Muscle of leg (tissue), 11 donors: ENCODE results near the gene PALM3. TPM values are rescaled to one million over a fixed set of nuclear protein-coding genes. Genes with fewer than 3 reads are reported as not detected.
"Not testable (repeated sequence)": the region's sequence is repeated elsewhere in the genome, so short reads cannot be mapped to it uniquely, and the experiment has no call there.

Experiments used
- DNase-seq: peaks from one replicate; pipeline ENCODE4 v3.0.0; 2013
- H3K27ac ChIP-seq: one replicate; pipeline ENCODE4 v1.5.1; 2013; ENCODE audit warnings: mild to moderate bottlenecking, low read length, control low read depth
- H3K27me3 ChIP-seq: one replicate; pipeline ENCODE4 v1.6.1; 2013; ENCODE audit warnings: low read length; ENCODE audit not compliant: control insufficient read depth, insufficient read depth
- H3K36me3 ChIP-seq: one replicate; pipeline ENCODE4 v1.6.1; 2013; ENCODE audit warnings: low read length; ENCODE audit not compliant: control insufficient read depth, insufficient read depth
- H3K4me1 ChIP-seq: one replicate; pipeline ENCODE4 v1.6.1; 2013; ENCODE audit warnings: low read length; ENCODE audit not compliant: control insufficient read depth, insufficient read depth
- H3K4me3 ChIP-seq: one replicate; pipeline ENCODE4 v1.5.1; 2013; ENCODE audit warnings: low read length, control low read depth
- H3K9me3 ChIP-seq: replicated peaks from 2 replicates; pipeline ENCODE4 v1.6.1; 2013; ENCODE audit warnings: low read depth, low read length; ENCODE audit not compliant: control insufficient read depth
- WGBS: methylation state at CpG from one replicate; pipeline ENCODE4 v1.1.5; 2013; ENCODE audit warnings: missing lambda C conversion rate; ENCODE audit not compliant: insufficient coverage; 5-methylcytosine and 5-hydroxymethylcytosine counted together
- polyA plus RNA-seq, 8 donors: library from polyadenylated mRNA; unstranded; fragments of 120-200 nt; gene quantifications; one replicate each; pipeline versions ENCODE4 v1.2.1 to v1.2.3, GENCODE V29; 2013; ENCODE audit warnings: inconsistent platforms in 1 of 8, low replicate concordance in 1 of 8; ENCODE audit not compliant: insufficient read length in 8 of 8, insufficient read depth in 1 of 8
- total RNA-seq: library from RNA; stranded (reverse); fragments of 120-200 nt; gene quantifications from one replicate; pipeline ENCODE4 v1.2.4, GENCODE V29; 2013

PALM3 gene
- total and polyA plus RNA-seq, 9 donors: 0.18 to 2.3 (median 1.2) TPM

DNA sequence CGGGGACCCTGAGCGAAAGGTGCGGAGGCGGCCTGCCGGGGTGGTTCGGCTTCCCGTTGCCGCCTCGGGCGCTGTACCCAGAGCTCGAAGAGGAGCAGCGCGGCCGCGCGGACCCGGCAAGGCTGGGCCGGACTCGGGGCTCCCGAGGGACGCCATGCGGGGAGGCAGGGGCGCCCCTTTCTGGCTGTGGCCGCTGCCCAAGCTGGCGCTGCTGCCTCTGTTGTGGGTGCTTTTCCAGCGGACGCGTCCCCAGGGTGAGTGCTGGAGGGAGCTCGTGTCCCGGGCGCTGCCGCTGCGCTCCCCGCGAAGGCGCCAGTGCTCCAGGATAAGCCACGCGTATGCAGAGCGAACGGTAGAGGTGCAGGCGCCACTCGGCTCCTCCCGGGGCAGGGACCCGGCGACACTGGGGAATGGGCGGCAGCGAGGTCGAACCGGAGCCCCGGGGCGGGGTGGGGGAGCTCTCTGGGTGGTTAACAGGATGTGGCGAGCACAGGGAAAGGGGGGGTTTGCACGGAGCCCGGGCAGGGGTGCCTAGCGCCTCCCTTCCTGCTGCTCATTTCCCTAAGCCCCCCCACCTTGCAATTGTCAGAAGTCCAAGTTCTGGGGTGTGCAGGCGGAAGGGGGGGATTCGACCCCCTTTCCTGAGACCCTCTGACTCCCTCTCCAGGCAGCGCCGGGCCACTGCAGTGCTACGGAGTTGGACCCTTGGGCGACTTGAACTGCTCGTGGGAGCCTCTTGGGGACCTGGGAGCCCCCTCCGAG, 30.0 kb downstream of the PALM3 start, which contains the start of gene IL27RA:
Gene IL27RA, plus strand, starts transcription at position 44 of the 762 bp plus-strand sequence. Its CDS starts 111 bp downstream, at position 155.
- Histone ChIP-seq H3K27me3 (peaks cover 36% of the 10 kb centered on the region), H3K4me3 (peak within 1 kb of the TSS; percentile 62), H3K27ac (peak within 1 kb of the TSS; percentile 7), H3K36me3 (no peaks in the 10 kb centered on the region), H3K4me1 (peaks cover 11% of the 10 kb centered on the region), H3K9me3 (no peaks in the 10 kb centered on the region)
- WGBS: under 1% methylated on average over 51 of the region's 63 CpGs
- DNase-seq: peak; percentile 65

DNA sequence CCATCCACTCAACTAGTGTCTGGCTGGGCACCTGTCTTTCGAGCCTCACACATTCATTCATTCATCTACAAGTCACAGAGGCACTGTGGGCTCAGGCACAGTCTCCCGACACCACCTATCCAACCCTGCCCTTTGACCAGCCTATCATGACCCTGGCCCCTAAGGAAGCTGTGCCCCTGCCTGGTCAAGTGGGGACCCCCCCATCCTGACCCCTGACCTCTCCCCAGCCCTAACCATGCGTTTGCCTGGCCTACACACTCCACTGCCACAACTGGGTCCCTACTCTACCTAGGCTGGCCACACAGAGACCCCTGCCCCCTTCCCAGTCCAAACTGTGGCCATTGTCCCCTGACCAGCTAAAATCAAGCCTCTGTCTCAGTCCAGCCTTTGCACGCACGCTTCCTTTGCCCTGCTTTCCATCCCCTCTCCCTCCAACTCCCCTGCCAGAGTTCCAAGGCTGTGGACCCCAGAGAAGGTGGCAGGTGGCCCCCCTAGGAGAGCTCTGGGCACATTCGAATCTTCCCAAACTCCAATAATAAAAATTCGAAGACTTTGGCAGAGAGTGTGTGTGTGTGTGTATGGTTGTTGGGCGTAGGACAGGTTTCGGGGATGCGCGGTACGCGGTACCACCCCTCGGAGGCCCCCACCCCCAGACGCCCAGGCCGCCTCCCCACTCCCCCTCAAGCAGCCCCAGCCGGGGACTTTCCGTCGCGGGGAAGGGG, 30.7 kb downstream of the PALM3 start:
- 24% methylated on average over 8 of the region's 20 CpGs for WGBS
- Histone ChIP-seq H3K36me3 (no peaks in the 10 kb centered on the region), H3K4me1 (peaks cover 11% of the 10 kb centered on the region), H3K4me3 (peak overlapping the region; percentile 62), H3K27ac (no peak overlapping the region), H3K9me3 (no peaks in the 10 kb centered on the region), H3K27me3 (peaks cover 36% of the 10 kb centered on the region)
- DNase-seq: no peak

- Histone ChIP-seq H3K4me3 (no peak overlapping the region), H3K27me3 (peaks cover 36% of the 10 kb centered on the region), H3K27ac (no peak overlapping the region), H3K36me3 (no peaks in the 10 kb centered on the region), H3K9me3 (no peaks in the 10 kb centered on the region), H3K4me1 (peaks cover 11% of the 10 kb centered on the region)
- no peak for DNase-seq
- WGBS: 76% methylated on average over 4 of the region's 4 CpGs
These were observed 33.0 kb downstream of the PALM3 start for GRCh38 chr19:14028901-14029300.

- Histone ChIP-seq H3K4me3 (no peak within 1 kb of the TSS), H3K36me3 (no peaks in the 10 kb centered on the region), H3K27me3 (peaks cover 36% of the 10 kb centered on the region), H3K4me1 (peaks cover 11% of the 10 kb centered on the region), H3K27ac (no peak within 1 kb of the TSS), H3K9me3 (no peaks in the 10 kb centered on the region)
- no peak for DNase-seq
- 73% methylated on average over 22 of the region's 24 CpGs for WGBS
These were observed 33.9 kb downstream of the PALM3 start, which contains the start of gene RLN3 for GRCh38 chr19:14027856-14028450. TSS of gene RLN3 (plus strand) at chr19:14028148. CDS start at chr19:14028205, 57 bp downstream.

DNA sequence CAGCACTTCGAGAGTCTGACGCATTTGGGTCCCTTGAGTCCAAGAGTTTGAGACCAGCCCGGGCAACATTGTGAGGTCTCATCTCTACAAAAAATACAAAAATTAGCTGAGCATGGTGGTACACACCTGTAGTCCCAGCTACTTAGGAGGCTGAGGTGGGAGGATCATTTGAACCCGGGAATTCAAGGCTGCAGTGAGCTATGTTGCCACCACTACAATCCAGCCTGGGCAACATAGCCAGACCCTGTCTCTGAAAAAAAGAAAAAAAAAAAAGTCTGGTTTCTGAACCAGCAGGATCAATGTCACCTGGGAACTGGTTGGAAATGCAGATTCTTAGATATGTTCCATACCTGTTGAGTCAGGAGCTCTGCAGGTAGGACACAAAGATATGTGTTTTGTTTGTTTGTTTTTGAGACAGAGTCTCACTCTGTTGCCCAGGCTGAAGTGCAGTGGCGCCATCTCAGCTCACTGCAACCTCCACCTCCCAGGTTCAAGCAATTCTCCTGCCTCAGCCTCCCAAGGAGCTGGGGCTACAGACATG, 35.2 kb downstream of the PALM3 start:
- H3K4me1 ChIP-seq, H3K27ac ChIP-seq, H3K4me3 ChIP-seq, H3K36me3 ChIP-seq, DNase-seq, H3K9me3 ChIP-seq: not testable (repeated sequence)
- H3K27me3 ChIP-seq: peaks cover 27% of the 10 kb centered on the region
- WGBS: no CpG with 5 or more reads among the region's 5 CpGs

- Histone ChIP-seq H3K9me3 (no peaks in the 10 kb centered on the region), H3K27ac (peak overlapping the region; percentile 7), H3K4me1 (no peaks in the 10 kb centered on the region), H3K36me3 (no peaks in the 10 kb centered on the region), H3K27me3 (peaks cover 9% of the 10 kb centered on the region), H3K4me3 (no peak overlapping the region)
- DNase-seq: peak; percentile 49
- 81% methylated on average over 3 of the region's 9 CpGs for WGBS
These were observed 38.3 kb downstream of the PALM3 start for GRCh38 chr19:14023404-14024235.

DNA sequence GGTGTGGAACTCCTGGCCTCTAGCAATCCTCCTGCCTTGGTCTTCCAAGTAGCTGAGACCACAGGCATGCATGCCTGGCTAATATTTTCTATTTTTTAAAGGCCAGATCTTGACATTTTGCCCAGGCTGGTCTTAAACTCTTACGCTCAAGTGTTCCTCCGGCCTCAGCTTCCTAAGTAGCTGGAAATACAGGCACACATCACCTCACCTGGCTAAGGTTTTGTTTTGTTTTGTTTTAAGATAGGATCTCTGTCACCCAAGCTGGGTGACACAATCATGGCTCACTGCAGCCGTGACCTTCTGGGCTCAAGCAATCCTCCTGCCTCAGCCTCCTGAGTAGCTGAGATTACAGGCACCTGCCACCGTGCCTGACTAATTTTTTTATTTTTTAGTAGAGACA, 39.4 kb downstream of the PALM3 start:
- Histone ChIP-seq H3K27ac (no peak overlapping the region), H3K9me3 (no peaks in the 10 kb centered on the region), H3K4me3 (no peak overlapping the region), H3K4me1 (no peaks in the 10 kb centered on the region), H3K27me3 (no peaks in the 10 kb centered on the region), H3K36me3 (no peaks in the 10 kb centered on the region)
- 80% methylated on average over 1 of the region's 4 CpGs for WGBS
- DNase-seq: no peak

- Histone ChIP-seq H3K4me3 (no peak overlapping the region), H3K4me1 (no peaks in the 10 kb centered on the region), H3K36me3 (no peaks in the 10 kb centered on the region), H3K27me3 (no peaks in the 10 kb centered on the region), H3K9me3 (no peaks in the 10 kb centered on the region), H3K27ac (no peak overlapping the region)
- peak; percentile 40 for DNase-seq
- 16% methylated on average over 4 of the region's 5 CpGs for WGBS
These were observed 40.4 kb downstream of the PALM3 start for GRCh38 chr19:14021474-14021873.

- WGBS: no CpG with 5 or more reads among the region's 3 CpGs
- not testable (repeated sequence) for H3K36me3 ChIP-seq, H3K27ac ChIP-seq, DNase-seq, H3K4me3 ChIP-seq, H3K9me3 ChIP-seq, H3K27me3 ChIP-seq, H3K4me1 ChIP-seq
These were observed 42.1 kb downstream of the PALM3 start for GRCh38 chr19:14019739-14020138.
